ENCODE measurements around the gene NDC1.

DNA sequence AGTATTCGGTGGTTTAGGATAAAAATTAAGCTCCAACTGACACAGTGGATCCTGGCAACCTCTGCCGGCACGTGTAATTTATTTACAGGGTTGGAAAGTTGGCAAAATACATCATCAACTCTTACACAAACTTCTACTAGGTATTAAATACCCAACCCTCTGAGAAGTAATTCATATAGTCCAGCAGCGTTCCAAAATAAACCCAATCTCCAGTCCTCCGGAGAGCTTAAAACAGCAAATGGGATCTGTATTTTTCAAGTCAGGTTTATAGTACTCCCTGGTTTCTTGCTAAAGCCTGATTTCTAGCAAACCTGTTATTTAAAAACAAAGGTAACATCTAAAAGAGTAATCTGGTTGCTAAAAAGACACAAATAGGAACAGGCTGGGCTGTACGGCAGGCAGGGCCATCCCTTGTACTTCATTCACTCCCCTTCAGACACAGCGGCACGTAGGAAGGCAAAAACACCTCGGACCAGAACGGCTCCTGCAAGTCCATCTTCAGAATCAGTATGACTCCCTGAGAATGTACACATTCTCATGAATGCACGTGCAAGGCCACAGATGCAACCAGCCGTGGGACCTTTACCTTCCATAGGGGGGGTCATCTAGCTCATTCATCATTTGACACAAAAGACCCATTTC is 107.8 kb downstream of the NDC1 start:
- TF ChIP-seq, protein P1, sequence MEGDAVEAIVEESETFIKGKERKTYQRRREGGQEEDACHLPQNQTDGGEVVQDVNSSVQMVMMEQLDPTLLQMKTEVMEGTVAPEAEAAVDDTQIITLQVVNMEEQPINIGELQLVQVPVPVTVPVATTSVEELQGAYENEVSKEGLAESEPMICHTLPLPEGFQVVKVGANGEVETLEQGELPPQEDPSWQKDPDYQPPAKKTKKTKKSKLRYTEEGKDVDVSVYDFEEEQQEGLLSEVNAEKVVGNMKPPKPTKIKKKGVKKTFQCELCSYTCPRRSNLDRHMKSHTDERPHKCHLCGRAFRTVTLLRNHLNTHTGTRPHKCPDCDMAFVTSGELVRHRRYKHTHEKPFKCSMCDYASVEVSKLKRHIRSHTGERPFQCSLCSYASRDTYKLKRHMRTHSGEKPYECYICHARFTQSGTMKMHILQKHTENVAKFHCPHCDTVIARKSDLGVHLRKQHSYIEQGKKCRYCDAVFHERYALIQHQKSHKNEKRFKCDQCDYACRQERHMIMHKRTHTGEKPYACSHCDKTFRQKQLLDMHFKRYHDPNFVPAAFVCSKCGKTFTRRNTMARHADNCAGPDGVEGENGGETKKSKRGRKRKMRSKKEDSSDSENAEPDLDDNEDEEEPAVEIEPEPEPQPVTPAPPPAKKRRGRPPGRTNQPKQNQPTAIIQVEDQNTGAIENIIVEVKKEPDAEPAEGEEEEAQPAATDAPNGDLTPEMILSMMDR (conservative IDR thresholded peaks at IDR 0.05; ENCODE audit: low read depth, low read length), result no peak
- no peak for TF ChIP-seq RAD21 (IDR thresholded peaks at IDR 0.05; ENCODE audit: low read length)

Measured in IMR-90 (cell line).